K562 (cell line): ENCODE results near the gene FGF21. TPM values are rescaled to one million over a fixed set of nuclear protein-coding genes. Genes with fewer than 3 reads are reported as not detected.

Experiments used
- ATAC-seq: fragments of 200-7000 bp; cut with Tn5 transposase; 3 replicates; pipeline ENCODE4 v1.9.1; 2020; ENCODE audit warnings: moderate library complexity
- BruUV-seq: library from RNA; stranded (reverse); fragments of 400-500 nt; replicated peaks from 2 replicates; lab custom pipeline; 2021; lab: Mats Ljungman, UMichigan
- CTCF ChIA-PET: fragments of 300-600 bp; formaldehyde crosslinking; extraction: SDS; loops from one replicate; lab custom pipeline; 2021; ENCODE audit warnings: low intra/inter-chr PET ratio; lab: Yijun Ruan, JAX
- POLR2A ChIA-PET: fragments of 300-600, 350-650 bp; sonication (Branson Sonifier 250); formaldehyde crosslinking; extraction: SDS; loops from one replicate; lab custom pipeline; 2021; ENCODE audit warnings: antibody characterized with exemption, inconsistent platforms; lab: Yijun Ruan, JAX
- DNase-seq, 4 experiments: peaks; one replicate each; pipeline versions ENCODE4 v3.0.0 to v3.0.0-alpha.2; 2011 to 2018; ENCODE audit warnings: low spot score in 3 of 4, mixed read lengths in 3 of 4; ENCODE audit errors: extremely low read depth in 1 of 4
- FAIRE-seq: peaks from 2 replicates; lab custom pipeline; 2011; peaks lifted over from hg19 to GRCh38; lab: Jason Lieb, UNC
- H2AFZ ChIP-seq: 2 replicates; pipeline ENCODE4 v1.6.0; 2011; ENCODE audit warnings: low read depth, low read length, control low read depth, inconsistent platforms
- H3K27ac ChIP-seq: fragments of 200-600 bp; 3 replicates; pipeline ENCODE4 v1.8.0; 2011; ENCODE audit warnings: low read depth, mild to moderate bottlenecking, control low read depth, inconsistent platforms, low read length, moderate library complexity, mixed read lengths; ENCODE audit errors: extremely low read depth
- H3K27me3 ChIP-seq, 2 experiments: fragments of 300-600 bp in 1 of 2; 2 replicates in 1 of 2; 3 replicates in 1 of 2; pipeline versions ENCODE4 v1.6.0 to v1.8.0; 2011; ENCODE audit warnings: inconsistent platforms in 2 of 2, low read length in 2 of 2, mild to moderate bottlenecking in 1 of 2, mixed read lengths in 1 of 2, moderate library complexity in 1 of 2; ENCODE audit not compliant: control insufficient read depth in 2 of 2, insufficient read depth in 2 of 2
- H3K36me3 ChIP-seq: fragments of 300-600 bp; 3 replicates; pipeline ENCODE4 v1.8.0; 2011; ENCODE audit warnings: mild to moderate bottlenecking, low read length, inconsistent platforms; ENCODE audit not compliant: control insufficient read depth, insufficient read depth
- H3K4me1 ChIP-seq, 2 experiments: fragments of 200-600 bp in 1 of 2; replicated peaks in 1 of 2; 2 replicates in 1 of 2; 3 replicates in 1 of 2; pipeline versions ENCODE4 v1.5.1 to v1.8.0; 2011; ENCODE audit warnings: inconsistent platforms in 2 of 2, low read length in 2 of 2, mild to moderate bottlenecking in 1 of 2, mixed read lengths in 1 of 2, moderate library complexity in 1 of 2; ENCODE audit not compliant: control insufficient read depth in 2 of 2, insufficient read depth in 2 of 2
- H3K4me2 ChIP-seq: 2 replicates; pipeline ENCODE4 v1.6.1; 2011; ENCODE audit warnings: low read length, control low read depth, inconsistent platforms, mixed read lengths; ENCODE audit not compliant: insufficient read depth
- H3K4me3 ChIP-seq: fragments of 200-600 bp; sonication (generic), shearing (Covaris generic); 2 replicates; pipeline ENCODE4 v1.5.1; 2016; ENCODE audit warnings: control low read depth, inconsistent platforms
- H3K79me2 ChIP-seq: fragments of 200-600 bp; 3 replicates; pipeline ENCODE4 v1.8.0; 2011; ENCODE audit warnings: low read length, inconsistent platforms; ENCODE audit not compliant: control insufficient read depth, insufficient read depth
- H3K9ac ChIP-seq, 2 experiments: 2 replicates each; pipeline versions ENCODE4 v1.6.0 to v1.6.1; 2011; ENCODE audit warnings: low read depth in 2 of 2, low read length in 2 of 2, control low read depth in 1 of 2, inconsistent platforms in 1 of 2, mild to moderate bottlenecking in 1 of 2, mixed read lengths in 1 of 2; ENCODE audit not compliant: insufficient read depth in 1 of 2
- H3K9me1 ChIP-seq: one replicate; pipeline ENCODE4 v1.6.0; 2011; ENCODE audit warnings: inconsistent platforms, mild to moderate bottlenecking, low read length, moderate library complexity; ENCODE audit not compliant: control insufficient read depth, insufficient read depth
- H3K9me3 ChIP-seq: replicated peaks from 2 replicates; pipeline ENCODE4 v1.5.1; 2011; ENCODE audit warnings: low read depth, low read length, inconsistent platforms; ENCODE audit not compliant: control insufficient read depth, insufficient read depth
- H4K20me1 ChIP-seq: replicated peaks from 2 replicates; pipeline ENCODE4 v1.6.1; 2011; ENCODE audit warnings: low read length, inconsistent platforms, mixed read lengths; ENCODE audit not compliant: control insufficient read depth, insufficient read depth
- NR4A1 ChIP-seq, 2 experiments: fragments of 250-450 bp in 1 of 2; fragments of 450-650 bp in 1 of 2; sonication (Bioruptor Pico) in 1 of 2; IDR thresholded peaks; 2 replicates each; pipeline versions ENCODE4 v1.4.0 to v1.6.1; 2016 to 2020; ENCODE audit warnings: mild to moderate bottlenecking in 2 of 2, missing compliant biosample characterization in 1 of 2, missing genetic modification characterization in 1 of 2, moderate library complexity in 1 of 2
- ZNF589 ChIP-seq: fragments of 200-800 bp; sonication (Bioruptor generic); IDR thresholded peaks from 2 replicates; pipeline ENCODE4 v1.6.1; 2016; ENCODE audit warnings: low read depth, missing genetic modification characterization, missing compliant biosample characterization
- WGBS: fragments of 100-300 bp; shearing (Covaris generic); methylation state at CpG from one replicate; pipeline ENCODE4 v1.1.6; 2016; ENCODE audit warnings: low coverage, mixed read lengths; ENCODE audit not compliant: insufficient coverage; ENCODE audit errors: missing lambda C conversion rate; 5-methylcytosine and 5-hydroxymethylcytosine counted together
- in situ Hi-C: fragments of 300-500 bp; cut with MboI; formaldehyde crosslinking; loops from 4 replicates; pipeline ENCODE4 v1.15.0; 2018; ENCODE audit warnings: inconsistent platforms, mixed read lengths
- intact Hi-C: fragments of 100-400 bp; cut with micrococcal nuclease; formaldehyde crosslinking; loops from 2 replicates; pipeline ENCODE4 v1.14.2; 2022
- polyA plus RNA-seq, 8 experiments: library from polyadenylated mRNA; depleted of rRNA in 4 of 8; stranded (reverse) in 5 of 8; unstranded in 3 of 8; fragments of >200 nt; fragmentation: Nextera tagmentation in 2 of 8; fragmentation: Illumina TruSeq in 1 of 8; extraction: Ambion mirVana in 2 of 8; extraction: Trizol in 1 of 8; gene quantifications; 2 replicates each; pipeline versions ENCODE4 v1.2.1 to v1.2.3, GENCODE V29; 2011 to 2014; ENCODE audit warnings: inconsistent platforms in 1 of 8, missing spikeins in 1 of 8
- total RNA-seq, 7 experiments: library from RNA; depleted of rRNA in 6 of 7; stranded (reverse); fragments of >200 nt in 6 of 7; fragmentation: Illumina TruSeq in 2 of 7; extraction: Trizol in 2 of 7; gene quantifications; 2 replicates each; pipeline versions ENCODE4 v1.2.1 to v1.2.3, GENCODE V29; 2011 to 2021; ENCODE audit warnings: low replicate concordance in 1 of 7
- TF ChIP-seq, protein P1 (sequence below): fragments of 450-650 bp; formaldehyde crosslinking; IDR thresholded peaks from 2 replicates; pipeline ENCODE4 v1.4.0; 2022; ENCODE audit warnings: missing genetic modification characterization
- TF ChIP-seq, protein P2 (sequence below): sonication (generic); formaldehyde crosslinking; IDR thresholded peaks from 2 replicates; pipeline ENCODE4 v1.9.0; 2022; ENCODE audit warnings: mild to moderate bottlenecking, missing genetic modification reagents
- TF ChIP-seq, protein P3 (sequence below): fragments of 250-450 bp; sonication (Bioruptor Pico); IDR thresholded peaks from 2 replicates; pipeline ENCODE4 v1.4.0; 2020
- TF ChIP-seq, protein P4 (sequence below), 2 experiments: IDR thresholded peaks; 2 replicates each; pipeline ENCODE4 v1.6.1; 2011; ENCODE audit warnings: borderline replicate concordance in 1 of 2, control low read depth in 1 of 2, low read depth in 1 of 2, low read length in 1 of 2, mild to moderate bottlenecking in 1 of 2, mixed read lengths in 1 of 2, moderate library complexity in 1 of 2; ENCODE audit not compliant: insufficient read depth in 1 of 2, insufficient read length in 1 of 2, poor library complexity in 1 of 2, severe bottlenecking in 1 of 2; ENCODE audit errors: extremely low read depth in 1 of 2

The FGF21 gene
- total and polyA plus RNA-seq, 9 of the 15 experiments (the other 6 are each of a cell fraction or from before 2014, with no cell fraction given), result 0.04 to 0.77 (median 0.09) TPM; not detected in 6

DNA sequence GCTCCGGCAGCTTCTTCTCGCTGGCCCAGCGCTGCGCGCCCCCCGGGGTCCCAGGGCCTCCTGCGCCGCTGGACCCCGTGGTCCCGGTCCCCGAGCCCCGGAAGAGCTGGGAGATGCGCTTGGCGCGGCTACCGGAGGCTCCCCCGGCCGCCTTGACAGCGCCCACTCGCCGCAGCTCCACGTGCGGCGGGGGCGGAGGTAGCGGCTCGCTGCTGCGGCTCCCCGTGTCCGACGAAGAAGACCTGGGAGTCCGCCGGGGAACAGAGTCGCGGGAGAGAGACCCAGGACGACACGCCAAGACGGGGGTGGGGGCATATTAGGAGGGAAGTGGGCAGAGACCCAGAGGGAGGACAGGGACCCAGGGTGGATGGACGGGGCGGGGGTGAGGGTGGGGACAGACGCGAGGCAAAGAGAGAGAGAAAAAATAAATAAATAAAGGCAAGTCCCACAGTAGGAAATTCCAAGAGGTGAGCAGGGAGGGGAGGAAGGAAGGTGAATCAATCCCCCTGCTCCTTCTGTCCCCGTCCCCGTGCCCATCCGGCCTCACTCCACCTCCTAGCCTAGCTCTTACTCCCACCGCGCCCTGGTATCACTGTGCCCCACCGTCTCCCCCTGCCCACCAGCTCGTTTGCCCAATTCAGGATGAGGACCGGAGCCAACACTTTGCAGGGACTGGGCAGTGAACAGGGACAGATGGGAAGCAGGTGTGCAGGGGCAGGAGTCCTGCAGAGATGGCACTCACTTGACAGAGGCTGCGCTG, 15.7 kb upstream of the FGF21 start:
- Histone ChIP-seq H3K9me1 (peaks cover 3% of the 10 kb centered on the region), H3K4me3 (peak overlapping the region; percentile 53), H2AFZ (peak overlapping the region; percentile 89), H3K4me1 (peaks cover 43 to 56% of the 10 kb centered on the region in 2 experiments), H3K4me2 (peak overlapping the region; percentile 89), H3K27ac (peak overlapping the region; percentile 80), H3K27me3 (no peaks in the 10 kb centered on the region), H3K9ac (peak overlapping the region; percentile 68 to 95), H3K9me3 (no peaks in the 10 kb centered on the region), H3K36me3 (no peaks in the 10 kb centered on the region), H3K79me2 (peaks cover 8% of the 10 kb centered on the region; the same call in 2 of the 3 replicates), H4K20me1 (no peaks in the 10 kb centered on the region)
- ChIA-PET POLR2A (interaction anchor here (0.6 to 1.7 kb wide), 8 partner anchors 8 to 135 kb away, joined by 3 to 10 read pairs (median 6); partner anchors contain the start of genes IZUMO1, RPL18 and SPHK2), CTCF (interaction anchor here (0.6 to 1.6 kb wide), 4 partner anchors 44 to 102 kb away, joined by 3 to 5 read pairs (median 4); partner anchors contain the start of genes DBP and FUT2)
- FAIRE-seq, result no peak
- peak in 3 of 4 experiments; percentile 48 to 54 (median 48) for DNase-seq
- intact Hi-C loops, result loop anchor here (2.0 to 5.0 kb wide), 2 partner anchors 41 to 92 kb away; partner anchors contain the start of gene CA11
- WGBS, result 14% methylated on average over 43 of the region's 51 CpGs
- in situ Hi-C loops, result loop anchor here (5.0 kb wide), 1 partner anchor 92 kb away; the partner anchor contains the start of gene CA11
- BruUV-seq, result TSS peak; percentile 79
- ATAC-seq, result no peak
- TF ChIP-seq, protein P1, sequence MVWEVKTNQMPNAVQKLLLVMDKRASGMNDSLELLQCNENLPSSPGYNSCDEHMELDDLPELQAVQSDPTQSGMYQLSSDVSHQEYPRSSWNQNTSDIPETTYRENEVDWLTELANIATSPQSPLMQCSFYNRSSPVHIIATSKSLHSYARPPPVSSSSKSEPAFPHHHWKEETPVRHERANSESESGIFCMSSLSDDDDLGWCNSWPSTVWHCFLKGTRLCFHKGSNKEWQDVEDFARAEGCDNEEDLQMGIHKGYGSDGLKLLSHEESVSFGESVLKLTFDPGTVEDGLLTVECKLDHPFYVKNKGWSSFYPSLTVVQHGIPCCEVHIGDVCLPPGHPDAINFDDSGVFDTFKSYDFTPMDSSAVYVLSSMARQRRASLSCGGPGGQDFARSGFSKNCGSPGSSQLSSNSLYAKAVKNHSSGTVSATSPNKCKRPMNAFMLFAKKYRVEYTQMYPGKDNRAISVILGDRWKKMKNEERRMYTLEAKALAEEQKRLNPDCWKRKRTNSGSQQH, result no peak
- TF ChIP-seq, protein P2, sequence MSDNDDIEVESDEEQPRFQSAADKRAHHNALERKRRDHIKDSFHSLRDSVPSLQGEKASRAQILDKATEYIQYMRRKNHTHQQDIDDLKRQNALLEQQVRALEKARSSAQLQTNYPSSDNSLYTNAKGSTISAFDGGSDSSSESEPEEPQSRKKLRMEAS (CRISPR knock-in tag), result peak; percentile 37
- TF ChIP-seq, protein P3, sequence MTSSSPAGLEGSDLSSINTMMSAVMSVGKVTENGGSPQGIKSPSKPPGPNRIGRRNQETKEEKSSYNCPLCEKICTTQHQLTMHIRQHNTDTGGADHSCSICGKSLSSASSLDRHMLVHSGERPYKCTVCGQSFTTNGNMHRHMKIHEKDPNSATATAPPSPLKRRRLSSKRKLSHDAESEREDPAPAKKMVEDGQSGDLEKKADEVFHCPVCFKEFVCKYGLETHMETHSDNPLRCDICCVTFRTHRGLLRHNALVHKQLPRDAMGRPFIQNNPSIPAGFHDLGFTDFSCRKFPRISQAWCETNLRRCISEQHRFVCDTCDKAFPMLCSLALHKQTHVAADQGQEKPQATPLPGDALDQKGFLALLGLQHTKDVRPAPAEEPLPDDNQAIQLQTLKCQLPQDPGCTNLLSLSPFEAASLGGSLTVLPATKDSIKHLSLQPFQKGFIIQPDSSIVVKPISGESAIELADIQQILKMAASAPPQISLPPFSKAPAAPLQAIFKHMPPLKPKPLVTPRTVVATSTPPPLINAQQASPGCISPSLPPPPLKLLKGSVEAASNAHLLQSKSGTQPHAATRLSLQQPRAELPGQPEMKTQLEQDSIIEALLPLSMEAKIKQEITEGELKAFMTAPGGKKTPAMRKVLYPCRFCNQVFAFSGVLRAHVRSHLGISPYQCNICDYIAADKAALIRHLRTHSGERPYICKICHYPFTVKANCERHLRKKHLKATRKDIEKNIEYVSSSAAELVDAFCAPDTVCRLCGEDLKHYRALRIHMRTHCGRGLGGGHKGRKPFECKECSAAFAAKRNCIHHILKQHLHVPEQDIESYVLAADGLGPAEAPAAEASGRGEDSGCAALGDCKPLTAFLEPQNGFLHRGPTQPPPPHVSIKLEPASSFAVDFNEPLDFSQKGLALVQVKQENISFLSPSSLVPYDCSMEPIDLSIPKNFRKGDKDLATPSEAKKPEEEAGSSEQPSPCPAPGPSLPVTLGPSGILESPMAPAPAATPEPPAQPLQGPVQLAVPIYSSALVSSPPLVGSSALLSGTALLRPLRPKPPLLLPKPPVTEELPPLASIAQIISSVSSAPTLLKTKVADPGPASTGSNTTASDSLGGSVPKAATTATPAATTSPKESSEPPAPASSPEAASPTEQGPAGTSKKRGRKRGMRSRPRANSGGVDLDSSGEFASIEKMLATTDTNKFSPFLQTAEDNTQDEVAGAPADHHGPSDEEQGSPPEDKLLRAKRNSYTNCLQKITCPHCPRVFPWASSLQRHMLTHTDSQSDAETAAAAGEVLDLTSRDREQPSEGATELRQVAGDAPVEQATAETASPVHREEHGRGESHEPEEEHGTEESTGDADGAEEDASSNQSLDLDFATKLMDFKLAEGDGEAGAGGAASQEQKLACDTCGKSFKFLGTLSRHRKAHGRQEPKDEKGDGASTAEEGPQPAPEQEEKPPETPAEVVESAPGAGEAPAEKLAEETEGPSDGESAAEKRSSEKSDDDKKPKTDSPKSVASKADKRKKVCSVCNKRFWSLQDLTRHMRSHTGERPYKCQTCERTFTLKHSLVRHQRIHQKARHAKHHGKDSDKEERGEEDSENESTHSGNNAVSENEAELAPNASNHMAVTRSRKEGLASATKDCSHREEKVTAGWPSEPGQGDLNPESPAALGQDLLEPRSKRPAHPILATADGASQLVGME (CRISPR knock-in tag), result 0 out of 2 replicates have a peak, but pooled peaks have one; percentile 4
- TF ChIP-seq, protein P4, sequence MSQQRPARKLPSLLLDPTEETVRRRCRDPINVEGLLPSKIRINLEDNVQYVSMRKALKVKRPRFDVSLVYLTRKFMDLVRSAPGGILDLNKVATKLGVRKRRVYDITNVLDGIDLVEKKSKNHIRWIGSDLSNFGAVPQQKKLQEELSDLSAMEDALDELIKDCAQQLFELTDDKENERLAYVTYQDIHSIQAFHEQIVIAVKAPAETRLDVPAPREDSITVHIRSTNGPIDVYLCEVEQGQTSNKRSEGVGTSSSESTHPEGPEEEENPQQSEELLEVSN (IDR thresholded peaks at IDR 0.05; ENCODE audit: borderline replicate concordance in 1 of 2, extremely low read depth in 1 of 2, insufficient read depth in 1 of 2, insufficient read length in 1 of 2, low read depth in 1 of 2, low read length in 1 of 2, poor library complexity in 1 of 2, severe bottlenecking in 1 of 2), result peak in 1 of 2 experiments; percentile 58
- 0 out of 2 replicates have a peak, but pooled peaks have one; percentile 0 for TF ChIP-seq ZNF589 (CRISPR knock-in tag)
- TF ChIP-seq NR4A1 (CRISPR knock-in tag; IDR thresholded peaks at IDR 0.05), result no peak
- TF ChIP-seq NR4A1 (tag; IDR thresholded peaks at IDR 0.05), result peak; percentile 15; the same call in 1 of the 2 replicates
